K562 (cell line): Measurements from ENCODE around the gene KIF19.

Source experiments
- MAX ChIP-seq: sonication (generic); formaldehyde crosslinking; IDR thresholded peaks from 2 replicates; pipeline ENCODE4 v1.9.0; 2022; ENCODE audit warnings: mild to moderate bottlenecking, missing genetic modification reagents
- POLR2AphosphoS5 ChIP-seq: IDR thresholded peaks from 2 replicates; pipeline ENCODE4 v1.6.1; 2011; ENCODE audit warnings: mild to moderate bottlenecking, low read depth, low read length, moderate library complexity; ENCODE audit not compliant: control insufficient read depth, insufficient read depth
- PRDM10 ChIP-seq: fragments of 450-650 bp; IDR thresholded peaks from 2 replicates; pipeline ENCODE4 v1.6.1; 2018; ENCODE audit not compliant: partially characterized antibody
- RBFOX2 ChIP-seq: fragments of 200-400 bp; formaldehyde crosslinking; IDR thresholded peaks from 2 replicates; pipeline ENCODE4 v1.6.1; 2017; ENCODE audit warnings: low read depth, mild to moderate bottlenecking, low read length, moderate library complexity
- SETDB1 ChIP-seq: IDR thresholded peaks from one replicate; pipeline ENCODE4 v1.6.1; 2012; ENCODE audit warnings: low read length, control low read depth, inconsistent platforms
- TFE3 ChIP-seq: fragments of 450-650 bp; formaldehyde crosslinking; IDR thresholded peaks from 2 replicates; pipeline ENCODE4 v1.4.0; 2020; ENCODE audit warnings: mild to moderate bottlenecking, mixed read lengths
- ZNF24 ChIP-seq: fragments of 450-650 bp; IDR thresholded peaks from 2 replicates; pipeline ENCODE4 v1.6.1; 2016
- TF ChIP-seq, protein P1 (sequence below): sonication (generic); formaldehyde crosslinking; IDR thresholded peaks from 2 replicates; pipeline ENCODE4 v1.8.0; 2023; ENCODE audit warnings: mild to moderate bottlenecking, missing genetic modification reagents

DNA sequence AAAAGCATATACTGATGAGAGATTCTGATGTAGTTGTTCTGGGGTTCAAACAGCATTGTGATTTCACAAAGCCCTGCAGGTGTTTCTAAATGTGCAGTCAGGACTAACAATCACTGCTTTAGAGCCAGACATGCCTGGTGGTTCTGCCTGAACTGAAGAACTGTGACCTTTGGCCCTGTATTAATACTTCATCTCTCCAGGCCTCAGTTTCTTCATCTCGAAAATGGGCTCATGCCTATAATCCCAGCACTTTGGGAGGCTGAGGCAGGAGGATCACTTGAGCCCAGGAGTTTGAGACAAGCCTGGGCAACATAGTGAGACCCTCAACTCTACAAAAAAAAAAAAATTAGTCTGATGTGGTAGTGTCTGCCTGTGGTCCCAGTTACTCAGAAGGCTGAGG is 48.1 kb upstream of the KIF19 start:
- TF ChIP-seq, protein P1, sequence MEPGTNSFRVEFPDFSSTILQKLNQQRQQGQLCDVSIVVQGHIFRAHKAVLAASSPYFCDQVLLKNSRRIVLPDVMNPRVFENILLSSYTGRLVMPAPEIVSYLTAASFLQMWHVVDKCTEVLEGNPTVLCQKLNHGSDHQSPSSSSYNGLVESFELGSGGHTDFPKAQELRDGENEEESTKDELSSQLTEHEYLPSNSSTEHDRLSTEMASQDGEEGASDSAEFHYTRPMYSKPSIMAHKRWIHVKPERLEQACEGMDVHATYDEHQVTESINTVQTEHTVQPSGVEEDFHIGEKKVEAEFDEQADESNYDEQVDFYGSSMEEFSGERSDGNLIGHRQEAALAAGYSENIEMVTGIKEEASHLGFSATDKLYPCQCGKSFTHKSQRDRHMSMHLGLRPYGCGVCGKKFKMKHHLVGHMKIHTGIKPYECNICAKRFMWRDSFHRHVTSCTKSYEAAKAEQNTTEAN, result no peak
- TF ChIP-seq SETDB1 (no peak), RBFOX2 (no peak), ZNF24 (no peak), POLR2AphosphoS5 (no peak), TFE3 (no peak), PRDM10 (no peak), MAX (CRISPR knock-in tag) (no peak)
